HG03460 (cell line): Measurements from ENCODE around the gene ESYT2.
A peak's percentile ranks its signal among the peaks of the same experiment; 100 is the strongest.
"Not testable (repeated sequence)": the region's sequence is repeated elsewhere in the genome, so short reads cannot be mapped to it uniquely, and the experiment has no call there.

Experiments used
- ATAC-seq: cut with Tn5 transposase; IDR thresholded peaks from one replicate; pipeline ENCODE4 v1.9.1; 2021; ENCODE audit not compliant: unreplicated experiment

Gene ESYT2, protein sequence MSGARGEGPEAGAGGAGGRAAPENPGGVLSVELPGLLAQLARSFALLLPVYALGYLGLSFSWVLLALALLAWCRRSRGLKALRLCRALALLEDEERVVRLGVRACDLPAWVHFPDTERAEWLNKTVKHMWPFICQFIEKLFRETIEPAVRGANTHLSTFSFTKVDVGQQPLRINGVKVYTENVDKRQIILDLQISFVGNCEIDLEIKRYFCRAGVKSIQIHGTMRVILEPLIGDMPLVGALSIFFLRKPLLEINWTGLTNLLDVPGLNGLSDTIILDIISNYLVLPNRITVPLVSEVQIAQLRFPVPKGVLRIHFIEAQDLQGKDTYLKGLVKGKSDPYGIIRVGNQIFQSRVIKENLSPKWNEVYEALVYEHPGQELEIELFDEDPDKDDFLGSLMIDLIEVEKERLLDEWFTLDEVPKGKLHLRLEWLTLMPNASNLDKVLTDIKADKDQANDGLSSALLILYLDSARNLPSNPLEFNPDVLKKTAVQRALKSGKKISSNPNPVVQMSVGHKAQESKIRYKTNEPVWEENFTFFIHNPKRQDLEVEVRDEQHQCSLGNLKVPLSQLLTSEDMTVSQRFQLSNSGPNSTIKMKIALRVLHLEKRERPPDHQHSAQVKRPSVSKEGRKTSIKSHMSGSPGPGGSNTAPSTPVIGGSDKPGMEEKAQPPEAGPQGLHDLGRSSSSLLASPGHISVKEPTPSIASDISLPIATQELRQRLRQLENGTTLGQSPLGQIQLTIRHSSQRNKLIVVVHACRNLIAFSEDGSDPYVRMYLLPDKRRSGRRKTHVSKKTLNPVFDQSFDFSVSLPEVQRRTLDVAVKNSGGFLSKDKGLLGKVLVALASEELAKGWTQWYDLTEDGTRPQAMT

DNA sequence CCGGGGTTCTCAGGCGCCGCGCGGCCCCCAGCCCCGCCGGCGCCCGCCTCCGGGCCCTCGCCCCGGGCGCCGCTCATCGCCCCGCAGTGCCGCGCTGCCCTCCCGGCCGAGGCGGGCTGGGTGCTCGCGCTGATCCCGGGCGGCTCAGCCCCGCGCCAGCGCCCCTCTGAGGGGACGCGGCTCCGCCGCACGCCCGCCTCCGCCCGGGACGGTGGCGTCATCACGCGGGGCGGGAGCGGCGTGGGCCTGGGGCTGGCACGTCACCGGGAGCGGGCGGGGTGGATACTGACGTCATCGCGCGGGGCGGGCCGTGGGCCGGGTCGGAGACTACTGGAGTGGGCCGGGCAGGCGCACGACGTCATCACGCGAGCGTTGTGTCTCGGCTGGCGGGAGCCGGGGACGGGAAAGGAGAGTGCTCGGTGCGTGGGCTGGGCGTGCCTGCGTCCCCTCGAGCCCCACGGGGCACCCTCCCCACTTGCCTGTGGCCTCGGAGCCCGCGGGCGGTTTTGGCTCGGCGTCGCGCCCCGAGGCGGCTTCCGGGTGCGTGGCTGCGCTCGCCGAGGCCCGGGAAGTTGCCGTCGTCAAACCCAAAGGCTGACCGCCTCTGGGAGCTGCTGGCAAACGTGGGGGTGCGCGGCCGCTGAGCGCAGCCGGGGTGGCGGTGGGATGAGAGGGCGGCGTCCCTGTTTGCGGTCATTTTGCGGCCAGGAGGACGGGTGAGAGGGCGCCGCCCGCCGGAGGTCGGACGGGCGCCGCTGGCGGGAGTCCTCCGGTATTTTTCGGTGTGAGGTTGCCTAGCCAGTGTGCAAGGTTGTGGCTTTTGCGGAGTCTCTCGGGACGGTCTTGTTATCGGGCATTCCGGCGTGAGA lies at the start of gene ESYT2:
TSS of gene ESYT2 (minus strand) at position 168 of the 869 bp plus-strand sequence. CDS start at position 77, 91 bp downstream.
- peak; percentile 76 for ATAC-seq

DNA sequence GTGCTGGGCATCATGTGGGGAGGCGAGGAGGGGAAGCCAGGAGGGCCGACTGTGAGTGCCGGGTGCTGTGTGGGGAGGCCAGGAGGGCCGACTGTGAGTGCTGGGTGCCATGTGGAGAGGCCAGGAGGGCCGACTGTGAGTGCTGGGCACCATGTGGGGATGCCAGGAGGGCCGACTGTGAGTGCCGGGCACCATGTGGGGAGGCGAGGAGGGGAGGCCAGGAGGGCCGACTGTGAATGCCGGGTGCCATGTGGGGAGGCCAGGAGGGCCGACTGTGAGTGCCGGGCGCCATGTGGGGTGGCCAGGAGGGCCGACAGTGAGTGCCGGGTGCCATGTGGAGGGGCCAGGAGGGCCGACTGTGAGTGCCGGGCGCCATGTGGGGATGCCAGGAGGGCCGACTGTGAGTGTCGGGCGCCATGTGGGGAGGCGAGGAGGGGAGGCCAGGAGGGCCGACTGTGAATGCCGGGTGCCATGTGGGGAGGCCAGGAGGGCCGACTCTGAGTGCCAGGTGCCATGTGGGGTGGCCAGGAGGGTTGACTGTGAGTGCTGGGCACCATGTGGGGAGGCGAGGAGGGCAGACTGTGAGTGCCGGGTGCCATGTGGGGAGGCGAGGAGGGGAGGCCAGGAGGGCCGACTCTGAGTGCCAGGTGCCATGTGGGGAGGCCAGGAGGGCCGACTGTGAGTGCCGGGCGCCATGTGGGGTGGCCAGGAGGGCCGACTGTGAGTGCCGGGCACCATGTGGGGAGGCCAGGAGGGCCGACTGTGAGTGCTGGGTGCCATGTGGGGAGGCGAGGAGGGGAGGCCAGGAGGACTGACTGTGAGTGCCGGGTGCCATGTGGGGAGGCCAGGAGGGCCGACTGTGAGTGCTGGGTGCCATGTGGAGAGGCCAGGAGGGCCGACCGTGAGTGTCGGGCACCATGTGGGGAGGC lies 49.1 kb upstream of the ESYT2 start:
- not testable (repeated sequence) for ATAC-seq

DNA sequence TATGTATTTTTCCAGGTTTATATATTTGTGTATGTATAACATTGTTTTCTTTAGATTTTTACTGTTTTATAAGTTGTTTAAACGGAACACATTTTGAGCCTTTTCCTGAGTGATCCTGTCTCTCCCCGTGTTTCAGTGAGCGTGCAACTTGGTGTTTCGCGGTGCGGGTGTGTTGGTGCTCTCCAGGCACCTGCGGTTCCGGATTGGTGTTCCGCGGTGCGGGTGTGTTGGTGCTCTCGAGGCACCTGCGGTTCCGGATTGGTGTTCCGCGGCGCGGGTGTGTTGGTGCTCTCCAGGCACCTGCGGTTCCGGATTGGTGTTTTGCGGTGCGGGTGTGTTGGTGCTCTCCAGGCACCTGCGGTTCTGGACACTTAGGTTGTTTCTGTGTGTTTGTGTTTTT lies 47.7 kb upstream of the ESYT2 start:
- no peak for ATAC-seq

DNA sequence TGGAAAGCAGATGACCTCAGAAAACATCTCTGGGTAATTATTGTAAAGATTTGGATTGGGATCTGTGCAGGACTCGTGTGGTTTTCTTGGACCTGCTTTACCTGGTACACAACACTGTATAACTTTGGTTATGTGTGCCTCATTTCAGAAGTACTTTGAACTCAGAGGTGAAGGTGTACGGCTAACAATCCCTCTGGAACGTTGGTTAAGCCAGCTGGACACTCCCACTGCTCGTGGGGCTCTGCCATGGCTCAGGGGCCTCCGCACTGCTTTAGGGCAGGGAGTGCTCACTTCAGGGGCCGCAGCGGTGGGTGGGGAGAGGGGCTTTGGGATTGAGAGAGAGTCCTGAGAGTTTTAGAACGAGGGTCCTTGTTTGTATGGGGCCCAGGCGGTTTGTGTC lies 40.6 kb upstream of the ESYT2 start:
- no peak for ATAC-seq

DNA sequence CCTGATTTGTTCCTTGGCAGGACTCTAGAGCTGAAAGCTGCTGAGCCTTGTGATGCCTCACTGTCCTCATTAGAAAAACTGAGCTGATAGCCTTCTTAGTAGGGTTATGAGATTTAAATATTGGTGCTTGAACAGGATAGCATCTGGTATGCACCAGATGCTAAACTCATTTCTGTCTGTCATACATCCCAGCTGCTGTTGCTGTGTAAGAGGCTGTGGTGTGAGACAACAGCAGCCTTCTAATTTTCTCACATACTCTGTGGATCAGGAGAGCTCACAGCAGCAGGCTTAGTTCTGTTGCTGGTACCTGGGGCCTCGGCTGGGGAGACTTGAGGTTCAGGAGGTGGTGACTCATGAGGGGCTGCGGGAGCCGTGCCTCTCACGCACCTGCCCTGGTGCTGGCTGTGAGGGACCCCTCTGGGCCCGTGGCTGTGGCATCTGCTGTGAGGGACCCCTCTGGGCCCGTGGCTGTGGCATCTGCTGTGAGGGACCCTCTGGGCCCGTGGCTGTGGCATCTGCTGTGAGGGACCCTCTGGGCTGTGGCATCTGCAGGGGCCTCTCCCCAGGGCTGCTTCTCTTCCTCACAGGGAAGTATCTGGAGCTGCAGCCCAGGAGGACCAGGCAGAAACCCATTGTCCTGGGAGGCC lies 39.6 kb upstream of the ESYT2 start:
- ATAC-seq, result no peak

DNA sequence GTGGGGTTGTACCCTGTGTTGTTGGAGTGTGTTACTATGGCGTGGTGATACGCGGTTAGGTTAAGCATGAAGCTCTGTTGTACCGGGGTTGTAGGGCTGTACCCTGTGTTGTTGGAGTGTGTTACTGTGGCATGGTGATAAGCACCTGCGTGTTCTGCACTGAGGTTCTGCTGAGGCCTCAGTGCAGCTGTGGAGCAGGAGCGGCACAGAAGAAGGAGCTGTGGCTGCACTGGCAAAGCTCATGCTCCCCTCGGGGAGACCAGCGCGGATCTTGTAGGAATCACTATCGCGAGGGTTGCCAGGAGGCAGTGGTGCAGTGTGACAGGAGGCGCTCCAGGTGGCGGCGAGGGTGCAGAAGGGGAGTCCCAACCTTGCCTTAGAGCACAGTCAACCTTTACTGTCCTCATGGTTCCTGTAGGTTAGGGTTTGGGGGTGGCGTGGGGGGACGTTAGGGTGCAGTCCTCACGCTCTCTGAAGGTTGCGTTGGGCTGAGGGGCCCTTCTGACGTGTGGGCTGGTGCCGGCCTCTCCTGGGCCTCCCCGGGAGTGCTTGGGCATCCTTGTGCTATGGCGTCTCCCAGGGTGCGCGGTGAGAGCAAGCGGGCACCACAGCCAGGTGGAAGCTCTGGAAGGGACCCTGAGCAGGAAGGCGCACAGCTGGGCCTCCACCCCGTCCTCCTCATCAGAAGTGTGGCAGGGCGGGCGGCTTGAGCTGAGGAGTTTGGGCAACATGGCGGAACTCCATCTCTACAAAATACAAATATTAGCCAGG lies 38.1 kb upstream of the ESYT2 start:
- ATAC-seq, result no peak

DNA sequence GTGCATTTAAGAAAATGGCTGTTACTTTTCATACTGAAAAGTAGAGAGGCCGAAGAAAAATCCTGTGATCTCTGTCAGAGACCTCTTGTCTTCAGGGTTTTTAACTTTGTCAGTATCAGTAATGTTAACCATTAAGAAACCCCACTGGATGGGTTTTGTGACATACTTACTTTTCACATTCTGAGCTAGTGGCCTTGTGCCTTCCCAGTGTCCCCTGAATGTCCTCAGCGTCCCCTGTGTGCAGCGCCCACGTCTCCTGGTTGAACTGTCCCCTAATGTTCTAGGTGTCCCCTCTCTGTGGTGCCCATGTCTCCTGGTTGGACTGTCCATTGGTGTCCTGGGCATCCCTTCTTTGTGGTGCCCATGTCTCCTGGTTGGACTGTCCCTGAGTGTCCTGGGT lies 36.7 kb upstream of the ESYT2 start:
- ATAC-seq, result no peak

DNA sequence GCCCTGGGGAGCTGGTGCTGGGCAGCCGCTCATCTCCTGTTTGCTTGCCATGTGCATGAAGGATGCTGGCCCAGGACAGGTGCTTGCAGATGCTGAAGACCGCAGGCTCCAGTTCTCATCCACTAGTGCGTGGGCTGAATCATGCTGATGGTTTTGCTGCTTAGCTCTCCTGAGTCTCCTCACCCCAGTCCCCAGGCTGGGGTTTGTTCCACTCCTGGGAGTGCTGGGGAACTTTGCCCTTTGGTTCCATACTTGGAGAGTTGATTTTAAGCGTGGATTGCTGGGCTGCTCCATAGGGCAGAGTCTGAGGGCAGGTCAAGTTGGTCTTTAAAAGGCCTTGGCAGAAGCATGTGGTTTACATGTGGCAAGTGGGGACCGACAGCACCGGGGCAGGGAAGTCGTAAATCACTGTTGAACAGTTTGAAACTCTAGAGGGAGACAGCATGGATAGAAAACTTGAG lies 36.2 kb upstream of the ESYT2 start:
- no peak for ATAC-seq

DNA sequence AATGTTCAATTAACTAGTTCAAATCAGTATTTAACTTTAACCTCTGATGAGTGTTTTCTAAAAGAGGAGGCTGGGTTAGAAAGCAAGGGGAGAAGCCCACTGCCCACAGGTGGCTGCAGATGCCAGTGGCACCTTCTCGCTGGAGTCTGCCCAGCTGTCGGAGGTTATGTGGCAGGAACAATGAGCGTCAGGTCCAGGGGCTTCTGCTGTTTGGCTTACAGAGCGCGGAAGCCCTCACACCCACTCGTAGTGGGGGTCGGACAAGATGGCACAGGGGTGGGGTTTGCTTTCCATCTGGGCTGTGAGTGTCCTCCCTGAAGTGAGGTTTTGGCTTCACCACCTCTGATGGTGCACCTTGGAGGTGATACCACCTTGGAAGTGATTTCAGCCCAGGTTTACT lies 35.5 kb upstream of the ESYT2 start:
- no peak for ATAC-seq

DNA sequence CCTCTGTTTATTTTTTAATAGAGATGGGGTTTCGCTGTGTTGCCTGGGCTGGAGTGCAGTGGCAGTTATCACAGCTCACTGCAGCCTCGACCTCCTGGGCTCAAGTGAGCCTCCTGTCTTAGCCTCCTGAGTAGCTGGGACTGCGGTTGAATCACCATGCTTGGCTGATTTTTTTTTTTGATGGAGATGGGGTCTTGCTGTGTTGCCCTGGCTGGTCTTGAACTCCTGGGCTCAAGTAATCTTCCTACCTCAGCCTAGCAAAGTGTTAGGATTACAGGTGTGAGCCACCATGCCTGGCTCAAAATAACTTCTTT lies 35.2 kb upstream of the ESYT2 start:
- ATAC-seq, result no peak

DNA sequence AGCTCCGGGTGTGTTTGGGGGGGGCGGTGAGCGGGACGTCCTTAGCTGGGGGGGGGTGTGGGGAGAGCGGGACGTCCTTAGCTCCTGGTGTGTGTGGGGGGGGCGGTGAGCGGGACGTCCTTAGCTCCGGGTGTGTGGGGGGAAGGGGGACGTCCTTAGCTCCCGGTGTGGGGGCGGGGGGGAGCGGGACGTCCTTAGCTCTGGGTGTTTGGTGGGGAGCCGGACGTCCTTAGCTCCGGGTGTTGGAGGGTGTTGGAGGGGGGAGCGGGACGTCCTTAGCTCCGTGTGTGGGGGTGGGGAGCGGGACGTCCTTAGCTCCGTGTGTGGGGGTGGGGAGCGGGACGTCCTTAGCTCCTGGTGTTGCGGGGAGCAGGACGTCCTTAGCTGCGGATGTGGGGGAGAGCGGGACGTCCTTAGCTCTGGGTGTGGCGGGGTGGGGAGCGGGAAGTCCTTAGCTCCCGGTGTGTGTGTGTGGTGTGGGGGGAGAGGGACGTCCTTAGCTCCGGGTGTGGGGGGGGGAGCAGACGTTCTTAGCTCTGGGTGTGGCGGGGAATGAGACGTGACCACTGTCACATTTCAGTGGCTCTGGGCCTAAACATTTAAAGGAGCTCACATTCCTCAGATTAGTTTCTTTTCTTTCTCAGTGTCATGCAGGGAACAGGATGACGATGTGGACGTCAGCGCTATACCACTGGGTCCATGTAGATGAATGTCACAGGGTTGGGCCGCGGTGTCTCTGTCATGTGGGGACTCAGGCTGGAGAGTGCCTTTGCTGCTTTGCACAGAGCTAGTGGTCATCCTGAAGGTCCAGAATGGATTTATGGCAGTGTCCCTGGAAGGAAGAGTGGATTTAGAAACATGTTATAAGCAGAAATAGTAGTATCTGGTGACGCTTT lies 34.5 kb upstream of the ESYT2 start:
- ATAC-seq, result peak; percentile 33

DNA sequence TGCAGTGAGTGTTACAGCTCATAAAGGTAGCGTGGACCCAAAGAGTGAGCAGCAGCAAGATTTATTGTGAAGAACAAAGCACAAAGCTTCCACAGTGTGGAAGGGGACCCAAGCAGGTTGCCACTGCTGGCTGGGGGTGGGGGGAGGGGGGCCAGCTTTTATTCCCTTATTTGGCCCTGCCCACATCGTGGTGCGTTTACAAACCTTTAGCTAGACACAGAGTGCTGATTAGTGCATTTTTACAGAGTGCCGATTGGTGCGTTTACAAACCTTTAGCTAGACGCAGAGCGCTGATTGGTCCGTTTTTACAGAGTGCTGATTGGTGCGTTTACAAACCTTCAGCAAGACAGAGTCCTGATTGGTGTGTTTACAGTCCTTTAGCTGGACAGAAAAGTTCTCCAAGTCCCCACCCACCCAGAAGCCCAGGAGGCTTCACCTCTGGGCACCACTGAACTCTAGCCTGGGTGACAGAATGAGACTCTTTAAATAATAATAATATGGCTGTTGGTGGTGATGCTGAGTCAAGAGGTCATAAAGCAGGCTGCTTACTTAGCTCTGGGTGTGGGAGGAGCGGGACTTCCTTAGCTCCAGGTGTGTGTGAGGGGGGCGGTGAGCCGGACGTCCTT lies 33.8 kb upstream of the ESYT2 start:
- peak; percentile 51 for ATAC-seq

DNA sequence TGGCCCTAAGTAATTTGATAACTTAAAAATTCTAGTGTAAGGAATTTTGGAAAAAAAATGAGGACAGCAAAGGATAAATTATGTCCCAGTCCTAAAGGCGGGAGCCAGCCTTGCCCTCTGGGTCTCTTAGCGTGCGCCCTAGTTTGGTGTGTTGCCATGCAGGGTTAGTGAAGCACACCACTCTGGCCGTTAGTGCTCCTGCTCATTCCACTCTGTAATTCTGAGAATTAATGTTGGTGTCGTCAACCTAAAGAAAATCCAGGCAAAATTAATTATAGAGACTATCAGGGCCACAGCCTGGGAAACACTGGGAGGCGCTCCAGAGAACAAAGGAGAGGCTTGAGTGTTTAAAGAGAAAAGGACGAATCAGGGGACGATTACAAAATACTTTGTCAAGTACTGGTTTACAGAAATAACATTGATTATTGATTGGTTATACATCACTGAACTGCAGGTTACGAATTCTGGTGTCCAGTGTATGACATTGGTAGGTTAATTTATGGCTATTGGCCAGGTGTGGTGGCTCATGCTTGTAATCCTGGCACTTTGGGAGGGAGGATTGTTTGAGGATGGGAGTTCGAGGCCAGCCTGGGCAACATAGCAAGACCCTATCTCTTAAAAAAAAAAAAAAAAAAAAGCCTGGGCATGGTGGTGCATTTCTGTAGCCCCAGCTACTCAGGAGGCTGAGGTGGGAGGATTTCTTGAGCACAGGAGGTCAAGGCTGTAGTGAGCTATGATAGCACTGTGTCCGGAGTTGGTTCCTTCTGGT lies 32.8 kb upstream of the ESYT2 start:
- ATAC-seq, result no peak

DNA sequence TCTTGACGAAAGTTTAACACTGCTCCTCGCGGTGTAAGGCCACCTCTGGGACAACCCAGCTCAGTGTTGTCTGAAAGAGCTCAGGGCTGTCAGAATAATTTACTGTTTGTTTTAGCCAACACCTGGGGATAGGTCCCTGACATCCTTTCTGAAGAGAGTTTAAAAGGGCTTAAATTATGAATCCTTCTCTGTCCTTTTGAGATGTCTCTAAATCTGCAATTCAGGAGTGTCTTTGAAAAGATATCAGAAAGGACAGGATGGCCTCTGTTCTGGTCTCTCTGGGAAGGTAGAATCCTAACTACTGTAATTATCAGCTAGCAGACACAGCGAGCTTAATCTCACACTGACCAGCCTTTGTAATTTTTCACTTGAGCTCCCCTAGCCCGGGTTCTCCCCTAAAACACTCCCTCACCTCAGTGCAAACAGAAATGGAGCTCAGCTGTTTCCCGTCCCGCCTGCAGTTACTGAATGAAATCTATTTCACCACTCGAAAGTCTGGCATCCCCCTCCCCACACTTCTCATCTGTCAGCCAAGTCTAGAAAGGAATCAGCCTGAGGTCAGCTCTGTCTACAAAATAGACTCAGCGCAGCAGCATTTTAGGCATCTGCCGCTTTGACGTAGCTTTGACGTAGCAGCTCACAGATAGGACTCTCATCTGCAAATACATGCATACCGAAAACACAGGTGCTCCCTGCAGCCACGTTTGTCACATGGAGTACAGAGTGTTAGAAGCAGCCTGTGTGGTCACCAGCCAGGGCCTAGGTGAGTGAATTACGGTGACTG lies 31.9 kb upstream of the ESYT2 start:
- ATAC-seq, result no peak

DNA sequence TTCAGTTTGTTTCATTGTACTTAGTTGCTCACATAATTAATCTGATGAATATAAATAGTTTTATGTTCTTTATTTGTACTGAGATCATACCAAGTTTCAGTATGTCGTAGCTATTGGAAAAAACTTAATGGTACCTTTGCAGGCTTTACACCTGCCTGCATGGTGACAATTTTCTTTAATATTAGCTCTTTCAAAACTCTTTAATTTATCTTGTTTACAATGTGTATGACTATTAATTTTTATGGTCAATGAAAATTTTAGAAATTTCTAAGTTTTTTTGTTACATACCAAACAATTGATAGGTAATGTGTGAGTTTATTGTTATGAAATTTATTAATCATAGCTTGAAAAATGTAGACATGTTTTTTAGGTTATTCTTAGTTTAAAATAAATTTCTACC lies 31.1 kb upstream of the ESYT2 start:
- ATAC-seq, result no peak
